Measurements from ENCODE around the gene COX8A. TPM values are rescaled to one million over a fixed set of nuclear protein-coding genes. Genes with fewer than 3 reads are reported as not detected.

COX8A gene
- total and polyA plus RNA-seq, 2 of the 13 experiments (the other 11 are each of a cell fraction or from before 2014, with no cell fraction given): 202 to 406 TPM

DNA sequence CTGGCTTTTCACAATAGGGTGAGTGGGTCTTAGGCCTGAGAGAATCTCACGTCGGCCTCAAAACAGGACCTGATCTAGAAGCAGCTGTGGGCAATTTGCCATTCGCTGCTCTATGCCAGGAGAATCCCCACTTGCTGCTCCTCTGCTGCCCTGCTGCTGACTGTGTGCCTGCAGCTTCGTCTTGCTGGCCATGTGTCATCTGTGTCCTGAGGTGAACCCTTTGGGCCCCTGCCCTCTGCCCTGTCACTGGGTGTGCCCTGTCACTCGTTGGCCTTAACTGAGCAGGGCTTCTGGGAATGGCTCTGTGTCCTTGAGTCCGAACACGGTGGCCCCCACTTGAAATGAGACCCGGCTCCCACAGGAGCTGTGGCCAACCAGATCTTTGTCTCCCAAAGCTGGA, 29.4 kb upstream of the COX8A start (continued):
- TF ChIP-seq HIVEP1 (CRISPR knock-in tag; IDR thresholded peaks at IDR 0.05) (0 out of 2 replicates have a peak, but pooled peaks have one; percentile 25), ZNF782 (CRISPR knock-in tag; IDR thresholded peaks at IDR 0.05; ENCODE audit: borderline replicate concordance) (no peak), RFX1 (IDR thresholded peaks at IDR 0.05) (no peak), ERF (CRISPR knock-in tag; IDR thresholded peaks at IDR 0.05) (0 out of 2 replicates have a peak, but pooled peaks have one; percentile 35), JUND (CRISPR knock-in tag; IDR thresholded peaks at IDR 0.05) (peak; percentile 84), ZC3H13 (CRISPR knock-in tag; IDR thresholded peaks at IDR 0.05) (no peak), PCBP2 (optimal IDR thresholded peaks at IDR 0.05; ENCODE audit: low read depth, low read length, poor library complexity, severe bottlenecking) (no peak), ZNF678 (CRISPR knock-in tag; IDR thresholded peaks at IDR 0.05) (no peak), SP5 (CRISPR knock-in tag; IDR thresholded peaks at IDR 0.05; ENCODE audit: borderline replicate concordance, low read depth) (no peak), ZNF615 (CRISPR knock-in tag; IDR thresholded peaks at IDR 0.05; ENCODE audit: borderline replicate concordance) (no peak), ZNF569 (CRISPR knock-in tag; IDR thresholded peaks at IDR 0.05; ENCODE audit: borderline replicate concordance) (no peak), FOXO1 (CRISPR knock-in tag; IDR thresholded peaks at IDR 0.05) (no peak), ZFX (CRISPR knock-in tag; IDR thresholded peaks at IDR 0.05; ENCODE audit: low read depth) (no peak; the same call in none of the 2 replicates), ZNF33A (CRISPR knock-in tag; IDR thresholded peaks at IDR 0.05; ENCODE audit: borderline replicate concordance) (no peak), ZNF460 (CRISPR knock-in tag; IDR thresholded peaks at IDR 0.05; ENCODE audit: borderline replicate concordance) (no peak)
- TF ChIP-seq, protein P1, sequence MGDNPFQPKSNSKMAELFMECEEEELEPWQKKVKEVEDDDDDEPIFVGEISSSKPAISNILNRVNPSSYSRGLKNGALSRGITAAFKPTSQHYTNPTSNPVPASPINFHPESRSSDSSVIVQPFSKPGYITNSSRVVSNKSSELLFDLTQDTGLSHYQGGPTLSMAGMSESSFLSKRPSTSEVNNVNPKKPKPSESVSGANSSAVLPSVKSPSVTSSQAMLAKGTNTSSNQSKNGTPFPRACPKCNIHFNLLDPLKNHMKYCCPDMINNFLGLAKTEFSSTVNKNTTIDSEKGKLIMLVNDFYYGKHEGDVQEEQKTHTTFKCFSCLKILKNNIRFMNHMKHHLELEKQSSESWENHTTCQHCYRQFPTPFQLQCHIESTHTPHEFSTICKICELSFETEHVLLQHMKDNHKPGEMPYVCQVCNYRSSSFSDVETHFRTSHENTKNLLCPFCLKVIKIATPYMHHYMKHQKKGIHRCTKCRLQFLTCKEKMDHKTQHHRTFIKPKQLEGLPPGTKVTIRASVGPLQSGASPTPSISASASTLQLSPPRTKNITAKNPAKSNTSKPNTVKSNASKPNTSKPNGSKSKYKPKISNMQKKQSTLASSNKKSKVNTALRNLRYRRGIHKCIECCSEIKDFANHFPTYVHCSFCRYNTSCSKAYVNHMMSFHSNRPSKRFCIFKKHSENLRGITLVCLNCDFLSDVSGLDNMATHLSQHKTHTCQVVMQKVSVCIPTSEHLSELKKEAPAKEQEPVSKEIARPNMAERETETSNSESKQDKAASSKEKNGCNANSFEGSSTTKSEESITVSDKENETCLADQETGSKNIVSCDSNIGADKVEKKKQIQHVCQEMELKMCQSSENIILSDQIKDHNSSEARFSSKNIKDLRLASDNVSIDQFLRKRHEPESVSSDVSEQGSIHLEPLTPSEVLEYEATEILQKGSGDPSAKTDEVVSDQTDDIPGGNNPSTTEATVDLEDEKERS (CRISPR knock-in tag; IDR thresholded peaks at IDR 0.05): no peak
- TF ChIP-seq, protein P2, sequence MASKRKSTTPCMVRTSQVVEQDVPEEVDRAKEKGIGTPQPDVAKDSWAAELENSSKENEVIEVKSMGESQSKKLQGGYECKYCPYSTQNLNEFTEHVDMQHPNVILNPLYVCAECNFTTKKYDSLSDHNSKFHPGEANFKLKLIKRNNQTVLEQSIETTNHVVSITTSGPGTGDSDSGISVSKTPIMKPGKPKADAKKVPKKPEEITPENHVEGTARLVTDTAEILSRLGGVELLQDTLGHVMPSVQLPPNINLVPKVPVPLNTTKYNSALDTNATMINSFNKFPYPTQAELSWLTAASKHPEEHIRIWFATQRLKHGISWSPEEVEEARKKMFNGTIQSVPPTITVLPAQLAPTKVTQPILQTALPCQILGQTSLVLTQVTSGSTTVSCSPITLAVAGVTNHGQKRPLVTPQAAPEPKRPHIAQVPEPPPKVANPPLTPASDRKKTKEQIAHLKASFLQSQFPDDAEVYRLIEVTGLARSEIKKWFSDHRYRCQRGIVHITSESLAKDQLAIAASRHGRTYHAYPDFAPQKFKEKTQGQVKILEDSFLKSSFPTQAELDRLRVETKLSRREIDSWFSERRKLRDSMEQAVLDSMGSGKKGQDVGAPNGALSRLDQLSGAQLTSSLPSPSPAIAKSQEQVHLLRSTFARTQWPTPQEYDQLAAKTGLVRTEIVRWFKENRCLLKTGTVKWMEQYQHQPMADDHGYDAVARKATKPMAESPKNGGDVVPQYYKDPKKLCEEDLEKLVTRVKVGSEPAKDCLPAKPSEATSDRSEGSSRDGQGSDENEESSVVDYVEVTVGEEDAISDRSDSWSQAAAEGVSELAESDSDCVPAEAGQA (IDR thresholded peaks at IDR 0.05; ENCODE audit: low read depth): no peak
- TF ChIP-seq, protein P2 (CRISPR knock-in tag; IDR thresholded peaks at IDR 0.05; ENCODE audit: borderline replicate concordance): no peak
- TF ChIP-seq, protein P3, sequence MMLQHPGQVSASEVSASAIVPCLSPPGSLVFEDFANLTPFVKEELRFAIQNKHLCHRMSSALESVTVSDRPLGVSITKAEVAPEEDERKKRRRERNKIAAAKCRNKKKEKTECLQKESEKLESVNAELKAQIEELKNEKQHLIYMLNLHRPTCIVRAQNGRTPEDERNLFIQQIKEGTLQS (CRISPR knock-in tag; IDR thresholded peaks at IDR 0.05): no peak
- TF ChIP-seq, protein P4, sequence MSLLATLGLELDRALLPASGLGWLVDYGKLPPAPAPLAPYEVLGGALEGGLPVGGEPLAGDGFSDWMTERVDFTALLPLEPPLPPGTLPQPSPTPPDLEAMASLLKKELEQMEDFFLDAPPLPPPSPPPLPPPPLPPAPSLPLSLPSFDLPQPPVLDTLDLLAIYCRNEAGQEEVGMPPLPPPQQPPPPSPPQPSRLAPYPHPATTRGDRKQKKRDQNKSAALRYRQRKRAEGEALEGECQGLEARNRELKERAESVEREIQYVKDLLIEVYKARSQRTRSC (CRISPR knock-in tag; IDR thresholded peaks at IDR 0.05; ENCODE audit: low read depth): no peak

Measured in HepG2 (cell line).